ENCODE measurements around the gene LGMN. TPM values are rescaled to one million over a fixed set of nuclear protein-coding genes. Genes with fewer than 3 reads are reported as not detected.

LGMN gene
- total and polyA plus RNA-seq, 2 of the 8 experiments (the other 6 are each of a cell fraction or from before 2014, with no cell fraction given), result 57.4 to 83.4 TPM

DNA sequence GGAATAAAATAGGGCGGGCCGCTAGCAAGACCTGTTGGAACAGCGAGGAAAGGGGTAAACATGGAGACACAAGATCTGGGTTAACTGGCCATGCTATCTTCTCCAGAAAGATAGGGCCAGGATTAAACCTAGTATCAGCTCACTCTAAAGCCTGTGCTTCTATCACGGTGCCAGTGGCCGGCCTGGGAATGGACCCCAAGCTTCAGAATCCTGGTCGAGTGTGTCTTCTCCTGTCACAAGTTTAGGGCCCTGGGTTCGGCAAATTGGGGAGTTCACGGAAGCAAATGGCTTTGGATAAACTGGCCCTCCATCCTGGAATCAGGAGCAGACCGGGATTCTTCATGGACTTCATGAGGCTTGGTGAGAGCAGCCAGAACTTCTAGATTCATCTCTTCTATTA lies 82.2 kb downstream of the LGMN start (continued):
- TF ChIP-seq, protein P1, sequence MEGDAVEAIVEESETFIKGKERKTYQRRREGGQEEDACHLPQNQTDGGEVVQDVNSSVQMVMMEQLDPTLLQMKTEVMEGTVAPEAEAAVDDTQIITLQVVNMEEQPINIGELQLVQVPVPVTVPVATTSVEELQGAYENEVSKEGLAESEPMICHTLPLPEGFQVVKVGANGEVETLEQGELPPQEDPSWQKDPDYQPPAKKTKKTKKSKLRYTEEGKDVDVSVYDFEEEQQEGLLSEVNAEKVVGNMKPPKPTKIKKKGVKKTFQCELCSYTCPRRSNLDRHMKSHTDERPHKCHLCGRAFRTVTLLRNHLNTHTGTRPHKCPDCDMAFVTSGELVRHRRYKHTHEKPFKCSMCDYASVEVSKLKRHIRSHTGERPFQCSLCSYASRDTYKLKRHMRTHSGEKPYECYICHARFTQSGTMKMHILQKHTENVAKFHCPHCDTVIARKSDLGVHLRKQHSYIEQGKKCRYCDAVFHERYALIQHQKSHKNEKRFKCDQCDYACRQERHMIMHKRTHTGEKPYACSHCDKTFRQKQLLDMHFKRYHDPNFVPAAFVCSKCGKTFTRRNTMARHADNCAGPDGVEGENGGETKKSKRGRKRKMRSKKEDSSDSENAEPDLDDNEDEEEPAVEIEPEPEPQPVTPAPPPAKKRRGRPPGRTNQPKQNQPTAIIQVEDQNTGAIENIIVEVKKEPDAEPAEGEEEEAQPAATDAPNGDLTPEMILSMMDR (IDR thresholded peaks at IDR 0.05; ENCODE audit: control extremely low read depth in 1 of 3, insufficient read depth in 1 of 3, low read depth in 1 of 3, low read length in 3 of 3), result no peak
- no peak for TF ChIP-seq SRF (IDR thresholded peaks at IDR 0.05; ENCODE audit: low read depth, low read length)
- no peak for TF ChIP-seq NANOG (IDR thresholded peaks at IDR 0.05; ENCODE audit: insufficient read depth, low read depth, low read length, poor library complexity, severe bottlenecking)

Data from H1 (cell line).